Measurements from ENCODE around the gene DLGAP1.

- no peak for TF ChIP-seq POLR2AphosphoS5 (IDR thresholded peaks at IDR 0.05; ENCODE audit: low read depth, low read length)
- TF ChIP-seq EP300 (IDR thresholded peaks at IDR 0.05; ENCODE audit: borderline replicate concordance in 1 of 2, low read depth in 1 of 2, low read length in 1 of 2) = no peak
- no peak for TF ChIP-seq MEF2A (IDR thresholded peaks at IDR 0.05; ENCODE audit: borderline replicate concordance, low read depth)
- TF ChIP-seq RCOR1 (IDR thresholded peaks at IDR 0.05; ENCODE audit: low read length) = no peak
- TF ChIP-seq, protein P1, sequence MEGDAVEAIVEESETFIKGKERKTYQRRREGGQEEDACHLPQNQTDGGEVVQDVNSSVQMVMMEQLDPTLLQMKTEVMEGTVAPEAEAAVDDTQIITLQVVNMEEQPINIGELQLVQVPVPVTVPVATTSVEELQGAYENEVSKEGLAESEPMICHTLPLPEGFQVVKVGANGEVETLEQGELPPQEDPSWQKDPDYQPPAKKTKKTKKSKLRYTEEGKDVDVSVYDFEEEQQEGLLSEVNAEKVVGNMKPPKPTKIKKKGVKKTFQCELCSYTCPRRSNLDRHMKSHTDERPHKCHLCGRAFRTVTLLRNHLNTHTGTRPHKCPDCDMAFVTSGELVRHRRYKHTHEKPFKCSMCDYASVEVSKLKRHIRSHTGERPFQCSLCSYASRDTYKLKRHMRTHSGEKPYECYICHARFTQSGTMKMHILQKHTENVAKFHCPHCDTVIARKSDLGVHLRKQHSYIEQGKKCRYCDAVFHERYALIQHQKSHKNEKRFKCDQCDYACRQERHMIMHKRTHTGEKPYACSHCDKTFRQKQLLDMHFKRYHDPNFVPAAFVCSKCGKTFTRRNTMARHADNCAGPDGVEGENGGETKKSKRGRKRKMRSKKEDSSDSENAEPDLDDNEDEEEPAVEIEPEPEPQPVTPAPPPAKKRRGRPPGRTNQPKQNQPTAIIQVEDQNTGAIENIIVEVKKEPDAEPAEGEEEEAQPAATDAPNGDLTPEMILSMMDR (IDR thresholded peaks at IDR 0.05) = no peak
- TF ChIP-seq RAD21 (IDR thresholded peaks at IDR 0.05; ENCODE audit: low read length) = no peak
- no peak for TF ChIP-seq EZH2phosphoT487 (IDR thresholded peaks at IDR 0.05; ENCODE audit: borderline replicate concordance, low read depth)
- TF ChIP-seq, protein P2, sequence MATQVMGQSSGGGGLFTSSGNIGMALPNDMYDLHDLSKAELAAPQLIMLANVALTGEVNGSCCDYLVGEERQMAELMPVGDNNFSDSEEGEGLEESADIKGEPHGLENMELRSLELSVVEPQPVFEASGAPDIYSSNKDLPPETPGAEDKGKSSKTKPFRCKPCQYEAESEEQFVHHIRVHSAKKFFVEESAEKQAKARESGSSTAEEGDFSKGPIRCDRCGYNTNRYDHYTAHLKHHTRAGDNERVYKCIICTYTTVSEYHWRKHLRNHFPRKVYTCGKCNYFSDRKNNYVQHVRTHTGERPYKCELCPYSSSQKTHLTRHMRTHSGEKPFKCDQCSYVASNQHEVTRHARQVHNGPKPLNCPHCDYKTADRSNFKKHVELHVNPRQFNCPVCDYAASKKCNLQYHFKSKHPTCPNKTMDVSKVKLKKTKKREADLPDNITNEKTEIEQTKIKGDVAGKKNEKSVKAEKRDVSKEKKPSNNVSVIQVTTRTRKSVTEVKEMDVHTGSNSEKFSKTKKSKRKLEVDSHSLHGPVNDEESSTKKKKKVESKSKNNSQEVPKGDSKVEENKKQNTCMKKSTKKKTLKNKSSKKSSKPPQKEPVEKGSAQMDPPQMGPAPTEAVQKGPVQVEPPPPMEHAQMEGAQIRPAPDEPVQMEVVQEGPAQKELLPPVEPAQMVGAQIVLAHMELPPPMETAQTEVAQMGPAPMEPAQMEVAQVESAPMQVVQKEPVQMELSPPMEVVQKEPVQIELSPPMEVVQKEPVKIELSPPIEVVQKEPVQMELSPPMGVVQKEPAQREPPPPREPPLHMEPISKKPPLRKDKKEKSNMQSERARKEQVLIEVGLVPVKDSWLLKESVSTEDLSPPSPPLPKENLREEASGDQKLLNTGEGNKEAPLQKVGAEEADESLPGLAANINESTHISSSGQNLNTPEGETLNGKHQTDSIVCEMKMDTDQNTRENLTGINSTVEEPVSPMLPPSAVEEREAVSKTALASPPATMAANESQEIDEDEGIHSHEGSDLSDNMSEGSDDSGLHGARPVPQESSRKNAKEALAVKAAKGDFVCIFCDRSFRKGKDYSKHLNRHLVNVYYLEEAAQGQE (IDR thresholded peaks at IDR 0.05; ENCODE audit: low read depth, low read length) = no peak
- TF ChIP-seq, protein P3, sequence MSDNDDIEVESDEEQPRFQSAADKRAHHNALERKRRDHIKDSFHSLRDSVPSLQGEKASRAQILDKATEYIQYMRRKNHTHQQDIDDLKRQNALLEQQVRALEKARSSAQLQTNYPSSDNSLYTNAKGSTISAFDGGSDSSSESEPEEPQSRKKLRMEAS (IDR thresholded peaks at IDR 0.05; ENCODE audit: low read depth) = no peak
- TF ChIP-seq MXI1 (IDR thresholded peaks at IDR 0.05; ENCODE audit: low read depth, low read length) = no peak
- TF ChIP-seq, protein P4, sequence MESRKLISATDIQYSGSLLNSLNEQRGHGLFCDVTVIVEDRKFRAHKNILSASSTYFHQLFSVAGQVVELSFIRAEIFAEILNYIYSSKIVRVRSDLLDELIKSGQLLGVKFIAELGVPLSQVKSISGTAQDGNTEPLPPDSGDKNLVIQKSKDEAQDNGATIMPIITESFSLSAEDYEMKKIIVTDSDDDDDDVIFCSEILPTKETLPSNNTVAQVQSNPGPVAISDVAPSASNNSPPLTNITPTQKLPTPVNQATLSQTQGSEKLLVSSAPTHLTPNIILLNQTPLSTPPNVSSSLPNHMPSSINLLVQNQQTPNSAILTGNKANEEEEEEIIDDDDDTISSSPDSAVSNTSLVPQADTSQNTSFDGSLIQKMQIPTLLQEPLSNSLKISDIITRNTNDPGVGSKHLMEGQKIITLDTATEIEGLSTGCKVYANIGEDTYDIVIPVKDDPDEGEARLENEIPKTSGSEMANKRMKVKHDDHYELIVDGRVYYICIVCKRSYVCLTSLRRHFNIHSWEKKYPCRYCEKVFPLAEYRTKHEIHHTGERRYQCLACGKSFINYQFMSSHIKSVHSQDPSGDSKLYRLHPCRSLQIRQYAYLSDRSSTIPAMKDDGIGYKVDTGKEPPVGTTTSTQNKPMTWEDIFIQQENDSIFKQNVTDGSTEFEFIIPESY (IDR thresholded peaks at IDR 0.05; ENCODE audit: borderline replicate concordance, low read depth) = no peak
- no peak for TF ChIP-seq JUND (IDR thresholded peaks at IDR 0.05)
- no peak for TF ChIP-seq FOXM1 (IDR thresholded peaks at IDR 0.05; ENCODE audit: low read depth)
- TF ChIP-seq NFIC (IDR thresholded peaks at IDR 0.05; ENCODE audit: borderline replicate concordance) = no peak
Measured at GRCh38 chr18:4143585-4143984, 311.5 kb downstream of the DLGAP1 start.
